ENCODE data around the gene PLXNA1. TPM values are rescaled to one million over a fixed set of nuclear protein-coding genes. Genes with fewer than 3 reads are reported as not detected.

The PLXNA1 gene
- total and polyA plus RNA-seq, 2 experiments from 2014 or later = 11.0 to 73.5 TPM

DNA sequence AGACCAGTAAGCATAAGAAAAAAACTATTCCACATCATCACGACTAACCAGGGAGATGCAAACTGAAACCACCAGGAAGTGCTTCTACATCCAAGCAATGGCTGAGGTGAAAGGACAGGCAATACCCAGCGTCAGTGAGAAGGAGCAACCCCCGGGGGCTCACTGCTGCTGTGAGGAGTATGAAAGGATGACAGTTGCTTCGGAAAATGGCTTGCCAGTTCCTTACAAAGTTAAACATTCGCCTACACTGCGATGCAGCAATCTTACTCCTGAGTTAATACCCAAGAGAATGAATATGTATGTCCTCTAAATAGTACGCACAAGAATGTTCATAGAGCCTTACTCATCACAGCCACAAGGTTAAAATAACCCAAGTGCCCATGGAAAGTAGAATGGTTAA lies 13.3 kb upstream of the PLXNA1 start:
- peaks cover 4% of the 10 kb centered on the region for H3K27me3 Mint-ChIP-seq (ENCODE audit: insufficient read depth, low read depth, poor library complexity)
- no peak for DNase-seq (ENCODE audit: low spot score)
- no peak for TF ChIP-seq ZNF331 (CRISPR knock-in tag; IDR thresholded peaks at IDR 0.05; ENCODE audit: low read depth)
- TF ChIP-seq, protein P1, sequence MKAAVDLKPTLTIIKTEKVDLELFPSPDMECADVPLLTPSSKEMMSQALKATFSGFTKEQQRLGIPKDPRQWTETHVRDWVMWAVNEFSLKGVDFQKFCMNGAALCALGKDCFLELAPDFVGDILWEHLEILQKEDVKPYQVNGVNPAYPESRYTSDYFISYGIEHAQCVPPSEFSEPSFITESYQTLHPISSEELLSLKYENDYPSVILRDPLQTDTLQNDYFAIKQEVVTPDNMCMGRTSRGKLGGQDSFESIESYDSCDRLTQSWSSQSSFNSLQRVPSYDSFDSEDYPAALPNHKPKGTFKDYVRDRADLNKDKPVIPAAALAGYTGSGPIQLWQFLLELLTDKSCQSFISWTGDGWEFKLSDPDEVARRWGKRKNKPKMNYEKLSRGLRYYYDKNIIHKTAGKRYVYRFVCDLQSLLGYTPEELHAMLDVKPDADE (IDR thresholded peaks at IDR 0.05) = no peak
- TF ChIP-seq EZH2 (IDR thresholded peaks at IDR 0.05; ENCODE audit: low read depth, unreplicated experiment) = no peak
- no peak for TF ChIP-seq EZH2phosphoT487 (IDR thresholded peaks at IDR 0.05; ENCODE audit: unreplicated experiment)
- TF ChIP-seq, protein P2, sequence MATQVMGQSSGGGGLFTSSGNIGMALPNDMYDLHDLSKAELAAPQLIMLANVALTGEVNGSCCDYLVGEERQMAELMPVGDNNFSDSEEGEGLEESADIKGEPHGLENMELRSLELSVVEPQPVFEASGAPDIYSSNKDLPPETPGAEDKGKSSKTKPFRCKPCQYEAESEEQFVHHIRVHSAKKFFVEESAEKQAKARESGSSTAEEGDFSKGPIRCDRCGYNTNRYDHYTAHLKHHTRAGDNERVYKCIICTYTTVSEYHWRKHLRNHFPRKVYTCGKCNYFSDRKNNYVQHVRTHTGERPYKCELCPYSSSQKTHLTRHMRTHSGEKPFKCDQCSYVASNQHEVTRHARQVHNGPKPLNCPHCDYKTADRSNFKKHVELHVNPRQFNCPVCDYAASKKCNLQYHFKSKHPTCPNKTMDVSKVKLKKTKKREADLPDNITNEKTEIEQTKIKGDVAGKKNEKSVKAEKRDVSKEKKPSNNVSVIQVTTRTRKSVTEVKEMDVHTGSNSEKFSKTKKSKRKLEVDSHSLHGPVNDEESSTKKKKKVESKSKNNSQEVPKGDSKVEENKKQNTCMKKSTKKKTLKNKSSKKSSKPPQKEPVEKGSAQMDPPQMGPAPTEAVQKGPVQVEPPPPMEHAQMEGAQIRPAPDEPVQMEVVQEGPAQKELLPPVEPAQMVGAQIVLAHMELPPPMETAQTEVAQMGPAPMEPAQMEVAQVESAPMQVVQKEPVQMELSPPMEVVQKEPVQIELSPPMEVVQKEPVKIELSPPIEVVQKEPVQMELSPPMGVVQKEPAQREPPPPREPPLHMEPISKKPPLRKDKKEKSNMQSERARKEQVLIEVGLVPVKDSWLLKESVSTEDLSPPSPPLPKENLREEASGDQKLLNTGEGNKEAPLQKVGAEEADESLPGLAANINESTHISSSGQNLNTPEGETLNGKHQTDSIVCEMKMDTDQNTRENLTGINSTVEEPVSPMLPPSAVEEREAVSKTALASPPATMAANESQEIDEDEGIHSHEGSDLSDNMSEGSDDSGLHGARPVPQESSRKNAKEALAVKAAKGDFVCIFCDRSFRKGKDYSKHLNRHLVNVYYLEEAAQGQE (IDR thresholded peaks at IDR 0.05; ENCODE audit: unreplicated experiment) = no peak
- TF ChIP-seq JUNB (IDR thresholded peaks at IDR 0.05; ENCODE audit: unreplicated experiment) = no peak
- TF ChIP-seq, protein P3, sequence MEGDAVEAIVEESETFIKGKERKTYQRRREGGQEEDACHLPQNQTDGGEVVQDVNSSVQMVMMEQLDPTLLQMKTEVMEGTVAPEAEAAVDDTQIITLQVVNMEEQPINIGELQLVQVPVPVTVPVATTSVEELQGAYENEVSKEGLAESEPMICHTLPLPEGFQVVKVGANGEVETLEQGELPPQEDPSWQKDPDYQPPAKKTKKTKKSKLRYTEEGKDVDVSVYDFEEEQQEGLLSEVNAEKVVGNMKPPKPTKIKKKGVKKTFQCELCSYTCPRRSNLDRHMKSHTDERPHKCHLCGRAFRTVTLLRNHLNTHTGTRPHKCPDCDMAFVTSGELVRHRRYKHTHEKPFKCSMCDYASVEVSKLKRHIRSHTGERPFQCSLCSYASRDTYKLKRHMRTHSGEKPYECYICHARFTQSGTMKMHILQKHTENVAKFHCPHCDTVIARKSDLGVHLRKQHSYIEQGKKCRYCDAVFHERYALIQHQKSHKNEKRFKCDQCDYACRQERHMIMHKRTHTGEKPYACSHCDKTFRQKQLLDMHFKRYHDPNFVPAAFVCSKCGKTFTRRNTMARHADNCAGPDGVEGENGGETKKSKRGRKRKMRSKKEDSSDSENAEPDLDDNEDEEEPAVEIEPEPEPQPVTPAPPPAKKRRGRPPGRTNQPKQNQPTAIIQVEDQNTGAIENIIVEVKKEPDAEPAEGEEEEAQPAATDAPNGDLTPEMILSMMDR (conservative IDR thresholded peaks at IDR 0.05; ENCODE audit: low read depth in 2 of 2) = no peak
- TF ChIP-seq CREB1 (CRISPR knock-in tag; IDR thresholded peaks at IDR 0.05; ENCODE audit: low read depth) = no peak
- TF ChIP-seq STAT1 (IDR thresholded peaks at IDR 0.05; ENCODE audit: unreplicated experiment) = no peak
- no peak for TF ChIP-seq POLR2AphosphoS5 (IDR thresholded peaks at IDR 0.05; ENCODE audit: low read depth)
- TF ChIP-seq, protein P4, sequence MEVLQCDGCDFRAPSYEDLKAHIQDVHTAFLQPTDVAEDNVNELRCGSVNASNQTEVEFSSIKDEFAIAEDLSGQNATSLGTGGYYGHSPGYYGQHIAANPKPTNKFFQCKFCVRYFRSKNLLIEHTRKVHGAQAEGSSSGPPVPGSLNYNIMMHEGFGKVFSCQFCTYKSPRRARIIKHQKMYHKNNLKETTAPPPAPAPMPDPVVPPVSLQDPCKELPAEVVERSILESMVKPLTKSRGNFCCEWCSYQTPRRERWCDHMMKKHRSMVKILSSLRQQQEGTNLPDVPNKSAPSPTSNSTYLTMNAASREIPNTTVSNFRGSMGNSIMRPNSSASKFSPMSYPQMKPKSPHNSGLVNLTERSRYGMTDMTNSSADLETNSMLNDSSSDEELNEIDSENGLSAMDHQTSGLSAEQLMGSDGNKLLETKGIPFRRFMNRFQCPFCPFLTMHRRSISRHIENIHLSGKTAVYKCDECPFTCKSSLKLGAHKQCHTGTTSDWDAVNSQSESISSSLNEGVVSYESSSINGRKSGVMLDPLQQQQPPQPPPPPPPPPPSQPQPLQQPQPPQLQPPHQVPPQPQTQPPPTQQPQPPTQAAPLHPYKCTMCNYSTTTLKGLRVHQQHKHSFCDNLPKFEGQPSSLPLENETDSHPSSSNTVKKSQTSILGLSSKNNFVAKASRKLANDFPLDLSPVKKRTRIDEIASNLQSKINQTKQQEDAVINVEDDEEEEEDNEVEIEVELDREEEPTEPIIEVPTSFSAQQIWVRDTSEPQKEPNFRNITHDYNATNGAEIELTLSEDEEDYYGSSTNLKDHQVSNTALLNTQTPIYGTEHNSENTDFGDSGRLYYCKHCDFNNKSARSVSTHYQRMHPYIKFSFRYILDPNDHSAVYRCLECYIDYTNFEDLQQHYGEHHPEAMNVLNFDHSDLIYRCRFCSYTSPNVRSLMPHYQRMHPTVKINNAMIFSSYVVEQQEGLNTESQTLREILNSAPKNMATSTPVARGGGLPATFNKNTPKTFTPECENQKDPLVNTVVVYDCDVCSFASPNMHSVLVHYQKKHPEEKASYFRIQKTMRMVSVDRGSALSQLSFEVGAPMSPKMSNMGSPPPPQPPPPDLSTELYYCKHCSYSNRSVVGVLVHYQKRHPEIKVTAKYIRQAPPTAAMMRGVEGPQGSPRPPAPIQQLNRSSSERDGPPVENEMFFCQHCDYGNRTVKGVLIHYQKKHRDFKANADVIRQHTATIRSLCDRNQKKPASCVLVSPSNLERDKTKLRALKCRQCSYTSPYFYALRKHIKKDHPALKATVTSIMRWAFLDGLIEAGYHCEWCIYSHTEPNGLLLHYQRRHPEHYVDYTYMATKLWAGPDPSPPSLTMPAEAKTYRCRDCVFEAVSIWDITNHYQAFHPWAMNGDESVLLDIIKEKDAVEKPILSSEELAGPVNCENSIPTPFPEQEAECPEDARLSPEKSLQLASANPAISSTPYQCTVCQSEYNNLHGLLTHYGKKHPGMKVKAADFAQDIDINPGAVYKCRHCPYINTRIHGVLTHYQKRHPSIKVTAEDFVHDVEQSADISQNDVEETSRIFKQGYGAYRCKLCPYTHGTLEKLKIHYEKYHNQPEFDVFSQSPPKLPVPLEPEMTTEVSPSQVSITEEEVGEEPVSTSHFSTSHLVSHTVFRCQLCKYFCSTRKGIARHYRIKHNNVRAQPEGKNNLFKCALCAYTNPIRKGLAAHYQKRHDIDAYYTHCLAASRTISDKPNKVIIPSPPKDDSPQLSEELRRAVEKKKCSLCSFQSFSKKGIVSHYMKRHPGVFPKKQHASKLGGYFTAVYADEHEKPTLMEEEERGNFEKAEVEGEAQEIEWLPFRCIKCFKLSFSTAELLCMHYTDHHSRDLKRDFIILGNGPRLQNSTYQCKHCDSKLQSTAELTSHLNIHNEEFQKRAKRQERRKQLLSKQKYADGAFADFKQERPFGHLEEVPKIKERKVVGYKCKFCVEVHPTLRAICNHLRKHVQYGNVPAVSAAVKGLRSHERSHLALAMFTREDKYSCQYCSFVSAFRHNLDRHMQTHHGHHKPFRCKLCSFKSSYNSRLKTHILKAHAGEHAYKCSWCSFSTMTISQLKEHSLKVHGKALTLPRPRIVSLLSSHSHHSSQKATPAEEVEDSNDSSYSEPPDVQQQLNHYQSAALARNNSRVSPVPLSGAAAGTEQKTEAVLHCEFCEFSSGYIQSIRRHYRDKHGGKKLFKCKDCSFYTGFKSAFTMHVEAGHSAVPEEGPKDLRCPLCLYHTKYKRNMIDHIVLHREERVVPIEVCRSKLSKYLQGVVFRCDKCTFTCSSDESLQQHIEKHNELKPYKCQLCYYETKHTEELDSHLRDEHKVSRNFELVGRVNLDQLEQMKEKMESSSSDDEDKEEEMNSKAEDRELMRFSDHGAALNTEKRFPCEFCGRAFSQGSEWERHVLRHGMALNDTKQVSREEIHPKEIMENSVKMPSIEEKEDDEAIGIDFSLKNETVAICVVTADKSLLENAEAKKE (CRISPR knock-in tag; IDR thresholded peaks at IDR 0.05) = no peak
- TF ChIP-seq NANOG (IDR thresholded peaks at IDR 0.05; ENCODE audit: borderline replicate concordance) = no peak
- TF ChIP-seq ZNF114 (CRISPR knock-in tag; IDR thresholded peaks at IDR 0.05) = no peak
- H3K27ac Mint-ChIP-seq = peak overlapping the region; percentile 81
- Histone ChIP-seq H3K4me1 (ENCODE audit: insufficient read depth) (no peaks in the 10 kb centered on the region), H3K27ac (ENCODE audit: low read depth) (no peak overlapping the region), H3K9me2 (ENCODE audit: insufficient read depth) (no peaks in the 10 kb centered on the region), H3K79me2 (replicated peaks; ENCODE audit: insufficient read depth) (no peaks in the 10 kb centered on the region), H3K27me3 (ENCODE audit: insufficient read depth) (no peaks in the 10 kb centered on the region), H3K36me3 (ENCODE audit: insufficient read depth) (no peaks in the 10 kb centered on the region), H4K20me1 (replicated peaks; ENCODE audit: insufficient read depth) (no peaks in the 10 kb centered on the region), H3K4me3 (no peak overlapping the region), H3K4me2 (no peak overlapping the region), H2AFZ (no peak overlapping the region), H3F3A (replicated peaks; ENCODE audit: low read depth) (no peaks in the 10 kb centered on the region)
- 0 out of 3 replicates have a peak, but pooled peaks cover under 1% of the 10 kb centered on the region for H3K36me3 Mint-ChIP-seq (ENCODE audit: low read depth)
- H3K4me1 Mint-ChIP-seq = peaks cover 30% of the 10 kb centered on the region
- no peak overlapping the region for H3K4me3 Mint-ChIP-seq
- peaks cover 5% of the 10 kb centered on the region for H3K9me3 Mint-ChIP-seq
- ATAC-seq = peak; percentile 10; the same call in 2 of the 3 replicates

Data from GM23338 (cell line).